Measurements from ENCODE around the gene GALNT2. TPM values are rescaled to one million over a fixed set of nuclear protein-coding genes. Genes with fewer than 3 reads are reported as not detected.

The GALNT2 gene
- total RNA-seq, 4 donors from 2014 or later, result 47.9 to 78.6 (median 60.0) TPM

DNA sequence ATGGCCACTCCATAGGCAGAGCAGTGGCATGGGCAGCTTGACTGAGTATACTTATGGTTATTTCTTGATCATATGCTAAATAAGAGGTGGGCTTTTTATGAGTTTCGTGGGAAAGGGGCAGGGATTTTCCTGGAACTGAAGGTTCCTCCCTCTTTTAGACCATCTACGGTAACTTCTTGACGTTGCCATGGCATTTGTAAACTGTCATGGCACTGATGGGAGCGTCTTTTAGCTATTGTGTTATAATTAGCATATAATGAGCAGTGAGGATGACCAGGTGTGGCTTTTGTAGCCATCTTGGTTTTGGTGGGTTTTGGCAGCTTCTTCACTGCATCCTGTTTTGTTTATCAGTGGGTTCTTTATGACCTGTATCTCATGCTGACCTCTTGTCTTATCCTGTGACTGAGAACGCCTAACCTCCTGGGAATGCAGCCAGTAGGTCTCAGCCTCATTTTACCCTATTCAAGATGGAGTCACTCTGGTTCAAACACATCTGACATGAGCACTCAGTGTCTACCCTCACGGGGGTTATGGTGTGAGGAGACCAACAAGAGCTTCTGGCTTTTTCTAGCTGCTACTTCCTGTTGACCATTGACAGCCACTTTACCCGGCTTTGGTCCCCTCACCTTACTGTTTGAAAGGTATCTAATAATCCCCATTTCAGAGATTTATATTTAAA, 71.7 kb downstream of the GALNT2 start:
- H3K27me3 ChIP-seq, result no peaks in the 10 kb centered on the region
- H3K9me3 ChIP-seq, result no peaks in the 10 kb centered on the region
- peak overlapping the region in 2 of 4 donors; percentile 11 to 23 for H3K27ac ChIP-seq
- H3K4me1 ChIP-seq, result peaks cover 0 to 72% (median 49%) of the 10 kb centered on the region in 4 donors
- 89 to 90% methylated on average over 7 of the region's 7 CpGs for WGBS, 2 donors
- no peaks in the 10 kb centered on the region for H3K36me3 ChIP-seq
- no peak for DNase-seq (ENCODE audit: low spot score in 2 of 2)
- no peak overlapping the region for H3K4me3 ChIP-seq
- TF ChIP-seq POLR2A (IDR thresholded peaks at IDR 0.05) (no peak), EP300 (IDR thresholded peaks at IDR 0.05) (no peak)
- TF ChIP-seq, protein P1, sequence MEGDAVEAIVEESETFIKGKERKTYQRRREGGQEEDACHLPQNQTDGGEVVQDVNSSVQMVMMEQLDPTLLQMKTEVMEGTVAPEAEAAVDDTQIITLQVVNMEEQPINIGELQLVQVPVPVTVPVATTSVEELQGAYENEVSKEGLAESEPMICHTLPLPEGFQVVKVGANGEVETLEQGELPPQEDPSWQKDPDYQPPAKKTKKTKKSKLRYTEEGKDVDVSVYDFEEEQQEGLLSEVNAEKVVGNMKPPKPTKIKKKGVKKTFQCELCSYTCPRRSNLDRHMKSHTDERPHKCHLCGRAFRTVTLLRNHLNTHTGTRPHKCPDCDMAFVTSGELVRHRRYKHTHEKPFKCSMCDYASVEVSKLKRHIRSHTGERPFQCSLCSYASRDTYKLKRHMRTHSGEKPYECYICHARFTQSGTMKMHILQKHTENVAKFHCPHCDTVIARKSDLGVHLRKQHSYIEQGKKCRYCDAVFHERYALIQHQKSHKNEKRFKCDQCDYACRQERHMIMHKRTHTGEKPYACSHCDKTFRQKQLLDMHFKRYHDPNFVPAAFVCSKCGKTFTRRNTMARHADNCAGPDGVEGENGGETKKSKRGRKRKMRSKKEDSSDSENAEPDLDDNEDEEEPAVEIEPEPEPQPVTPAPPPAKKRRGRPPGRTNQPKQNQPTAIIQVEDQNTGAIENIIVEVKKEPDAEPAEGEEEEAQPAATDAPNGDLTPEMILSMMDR (IDR thresholded peaks at IDR 0.05), result no peak

- DNase-seq (ENCODE audit: low spot score in 2 of 2), result no peak
- Histone ChIP-seq H3K27me3 (no peaks in the 10 kb centered on the region), H3K9me3 (no peaks in the 10 kb centered on the region), H3K4me1 (peaks cover 0 to 78% (median 49%) of the 10 kb centered on the region in 4 donors), H3K4me3 (no peak overlapping the region), H3K36me3 (no peaks in the 10 kb centered on the region), H3K27ac (peak overlapping the region in 2 of 4 donors; percentile 23 to 57)
- WGBS, 2 donors, result 74 to 89% methylated on average over 4 of the region's 4 CpGs
- TF ChIP-seq EP300 (IDR thresholded peaks at IDR 0.05) (no peak), POLR2A (IDR thresholded peaks at IDR 0.05) (no peak)
- TF ChIP-seq, protein P1 (IDR thresholded peaks at IDR 0.05), result no peak
These were observed 72.3 kb downstream of the GALNT2 start for GRCh38 chr1:230139315-230139714.

DNA sequence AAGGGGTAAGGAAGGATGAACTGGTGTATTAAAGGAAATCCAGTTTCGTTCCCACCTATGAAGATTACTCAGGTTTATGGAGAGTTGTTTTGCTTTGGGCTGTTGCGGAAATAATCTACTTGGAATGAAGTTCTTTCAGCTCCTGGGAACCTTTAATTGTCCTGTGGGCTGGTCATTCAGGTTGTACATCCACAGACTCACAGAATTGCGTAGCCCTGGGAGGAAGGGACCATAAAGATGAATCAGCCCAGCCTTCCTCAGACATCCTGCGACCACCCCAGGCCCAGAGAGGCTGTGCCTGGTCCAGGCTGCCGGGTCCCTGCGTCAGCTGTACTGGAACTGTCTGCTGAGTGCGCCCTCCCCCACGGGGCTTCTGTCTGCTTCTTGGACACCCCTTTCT, 72.7 kb downstream of the GALNT2 start:
- WGBS, 2 donors, result 80 to 84% methylated on average over 7 to 8 of the region's 8 CpGs
- Histone ChIP-seq H3K36me3 (no peaks in the 10 kb centered on the region), H3K9me3 (no peaks in the 10 kb centered on the region), H3K4me1 (peaks cover 0 to 82% (median 52%) of the 10 kb centered on the region in 4 donors), H3K27me3 (no peaks in the 10 kb centered on the region), H3K27ac (peak overlapping the region in 2 of 4 donors; percentile 57 to 62), H3K4me3 (no peak overlapping the region)
- no peak for DNase-seq (ENCODE audit: low spot score in 2 of 2)
- TF ChIP-seq EP300 (IDR thresholded peaks at IDR 0.05), result no peak

- H3K9me3 ChIP-seq, result no peaks in the 10 kb centered on the region
- no peak overlapping the region for H3K4me3 ChIP-seq
- H3K27ac ChIP-seq, result peak overlapping the region in 2 of 4 donors; percentile 57 to 62
- WGBS, 2 donors, result 39 to 68% methylated on average over 6 to 12 of the region's 12 CpGs
- H3K36me3 ChIP-seq, result no peaks in the 10 kb centered on the region
- TF ChIP-seq POLR2A (IDR thresholded peaks at IDR 0.05) (no peak), EP300 (IDR thresholded peaks at IDR 0.05) (peak in 1 of 2 donors; percentile 9)
- H3K4me1 ChIP-seq, result peaks cover 0 to 87% (median 59%) of the 10 kb centered on the region in 4 donors
- H3K27me3 ChIP-seq, result no peaks in the 10 kb centered on the region
- DNase-seq (ENCODE audit: low spot score in 2 of 2), result peak in 1 of 2 donors; percentile 26
These were observed 73.4 kb downstream of the GALNT2 start for GRCh38 chr1:230140221-230141020.

GRCh38 chr1:230141021-230141648, 74.1 kb downstream of the GALNT2 start:
- no peaks in the 10 kb centered on the region for H3K27me3 ChIP-seq
- H3K36me3 ChIP-seq, result no peaks in the 10 kb centered on the region
- H3K27ac ChIP-seq, result peak overlapping the region in 2 of 4 donors; percentile 57 to 86
- H3K4me3 ChIP-seq, result no peak overlapping the region
- no peak for DNase-seq (ENCODE audit: low spot score in 2 of 2)
- H3K4me1 ChIP-seq, result peaks cover 0 to 88% (median 64%) of the 10 kb centered on the region in 4 donors
- no peak for TF ChIP-seq POLR2A (IDR thresholded peaks at IDR 0.05)
- TF ChIP-seq, protein P1 (IDR thresholded peaks at IDR 0.05), result no peak
- TF ChIP-seq EP300 (IDR thresholded peaks at IDR 0.05), result no peak
- H3K9me3 ChIP-seq, result no peaks in the 10 kb centered on the region
- 87 to 93% methylated on average over 8 of the region's 8 CpGs for WGBS, 2 donors

Data from tibial nerve (tissue), 4 donors.